ENCODE data around the gene PEX26. TPM values are rescaled to one million over a fixed set of nuclear protein-coding genes. Genes with fewer than 3 reads are reported as not detected.
A peak's percentile ranks its signal among the peaks of the same experiment; 100 is the strongest.

Gene PEX26
- total and polyA plus RNA-seq, 2 experiments from 2014 or later, result 4.0 to 48.9 TPM

DNA sequence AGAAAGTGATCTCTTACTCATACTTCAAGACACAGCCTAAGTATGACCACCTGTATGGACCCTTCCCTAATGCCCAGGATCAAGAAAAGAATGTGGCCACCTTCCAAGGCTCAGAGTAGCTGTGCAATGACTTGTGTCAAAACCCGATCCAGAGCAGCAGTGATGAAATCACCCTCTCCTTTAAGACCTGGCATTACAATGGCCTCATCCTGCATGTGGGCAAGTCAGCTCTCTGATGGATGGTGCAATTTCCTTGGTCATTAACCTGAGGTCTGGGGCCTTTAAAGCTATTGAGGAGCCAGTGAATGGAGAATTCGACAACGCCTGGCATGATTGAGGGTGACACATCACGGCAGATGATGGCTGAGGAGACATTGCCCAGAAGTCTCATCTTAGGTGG is 23.7 kb downstream of the PEX26 start:
- Histone ChIP-seq H3K27ac (ENCODE audit: low read depth) (no peak overlapping the region), H2AFZ (no peak overlapping the region), H3K4me3 (no peak overlapping the region), H4K20me1 (replicated peaks; ENCODE audit: insufficient read depth) (no peaks in the 10 kb centered on the region), H3K27me3 (ENCODE audit: insufficient read depth) (no peaks in the 10 kb centered on the region), H3F3A (replicated peaks; ENCODE audit: low read depth) (no peaks in the 10 kb centered on the region), H3K9me2 (ENCODE audit: insufficient read depth) (no peaks in the 10 kb centered on the region), H3K36me3 (ENCODE audit: insufficient read depth) (no peaks in the 10 kb centered on the region), H3K4me2 (no peak overlapping the region), H3K79me2 (replicated peaks; ENCODE audit: insufficient read depth) (no peaks in the 10 kb centered on the region), H3K4me1 (ENCODE audit: insufficient read depth) (no peaks in the 10 kb centered on the region)
- no peak for DNase-seq (ENCODE audit: low spot score)
- H3K9me3 Mint-ChIP-seq, result peaks cover 18% of the 10 kb centered on the region
- H3K4me3 Mint-ChIP-seq, result no peak overlapping the region
- ATAC-seq, result no peak
- TF ChIP-seq EZH2phosphoT487 (IDR thresholded peaks at IDR 0.05; ENCODE audit: unreplicated experiment) (no peak), POLR2AphosphoS5 (IDR thresholded peaks at IDR 0.05; ENCODE audit: low read depth) (no peak), EZH2 (IDR thresholded peaks at IDR 0.05; ENCODE audit: low read depth, unreplicated experiment) (no peak), ZNF331 (CRISPR knock-in tag; IDR thresholded peaks at IDR 0.05; ENCODE audit: low read depth) (no peak)
- H3K27ac Mint-ChIP-seq, result peak overlapping the region; percentile 10; the same call in 1 of the 2 replicates
- peaks cover 7% of the 10 kb centered on the region for H3K27me3 Mint-ChIP-seq (ENCODE audit: insufficient read depth, low read depth, poor library complexity)
- H3K36me3 Mint-ChIP-seq (ENCODE audit: low read depth), result peaks cover 17% of the 10 kb centered on the region
- H3K4me1 Mint-ChIP-seq, result no peaks in the 10 kb centered on the region

DNA sequence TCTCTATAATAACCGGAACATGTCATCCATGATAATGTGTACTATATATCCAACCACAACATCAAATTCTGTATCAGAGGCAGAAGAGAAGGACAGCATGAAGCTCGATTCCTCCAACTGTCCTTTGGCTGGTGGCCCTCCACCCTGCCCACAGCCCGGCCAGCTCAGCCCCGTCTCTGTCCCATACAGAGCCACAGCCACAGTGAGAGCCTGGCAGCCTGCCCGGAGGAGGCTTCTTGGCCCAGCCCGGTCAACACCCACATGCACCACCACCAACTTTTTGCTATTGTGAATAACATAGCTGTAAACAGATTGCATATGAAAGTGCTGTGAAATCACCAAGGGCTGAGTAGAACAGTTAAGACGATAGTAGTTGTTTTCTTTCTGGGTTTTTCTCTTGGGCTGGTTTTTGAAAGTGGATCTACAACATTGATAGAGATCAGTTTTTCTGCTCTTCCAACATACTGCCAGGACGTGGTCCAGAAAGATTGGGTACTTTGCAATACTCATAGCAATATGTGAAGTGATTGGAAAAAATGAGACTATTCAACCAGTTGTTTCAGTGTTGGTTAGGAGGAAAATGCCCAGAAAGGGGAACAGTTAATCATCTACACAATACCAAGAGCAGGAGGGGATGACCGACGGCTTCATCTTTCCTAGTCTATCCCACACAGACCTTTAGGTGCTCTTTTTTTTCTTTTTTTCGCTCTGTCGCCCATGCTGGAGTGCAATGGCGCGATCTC is 25.9 kb downstream of the PEX26 start:
- Histone ChIP-seq H3K4me3 (no peak overlapping the region), H4K20me1 (replicated peaks; ENCODE audit: insufficient read depth) (no peaks in the 10 kb centered on the region), H2AFZ (no peak overlapping the region), H3K36me3 (ENCODE audit: insufficient read depth) (no peaks in the 10 kb centered on the region), H3K4me2 (no peak overlapping the region), H3K79me2 (replicated peaks; ENCODE audit: insufficient read depth) (no peaks in the 10 kb centered on the region), H3K9me2 (ENCODE audit: insufficient read depth) (no peaks in the 10 kb centered on the region), H3K27ac (ENCODE audit: low read depth) (no peak overlapping the region), H3K27me3 (ENCODE audit: insufficient read depth) (peaks cover 8% of the 10 kb centered on the region; the same call in 1 of the 2 replicates), H3F3A (replicated peaks; ENCODE audit: low read depth) (no peaks in the 10 kb centered on the region), H3K4me1 (ENCODE audit: insufficient read depth) (no peaks in the 10 kb centered on the region)
- no peak for ATAC-seq
- H3K27me3 Mint-ChIP-seq (ENCODE audit: insufficient read depth, low read depth, poor library complexity), result peaks cover 9% of the 10 kb centered on the region
- no peak for DNase-seq (ENCODE audit: low spot score)
- H3K27ac Mint-ChIP-seq, result no peak overlapping the region
- H3K4me1 Mint-ChIP-seq, result no peaks in the 10 kb centered on the region
- H3K9me3 Mint-ChIP-seq, result peaks cover 32% of the 10 kb centered on the region
- H3K36me3 Mint-ChIP-seq (ENCODE audit: low read depth), result peaks cover 19% of the 10 kb centered on the region
- no peak overlapping the region for H3K4me3 Mint-ChIP-seq
- TF ChIP-seq, protein P1, sequence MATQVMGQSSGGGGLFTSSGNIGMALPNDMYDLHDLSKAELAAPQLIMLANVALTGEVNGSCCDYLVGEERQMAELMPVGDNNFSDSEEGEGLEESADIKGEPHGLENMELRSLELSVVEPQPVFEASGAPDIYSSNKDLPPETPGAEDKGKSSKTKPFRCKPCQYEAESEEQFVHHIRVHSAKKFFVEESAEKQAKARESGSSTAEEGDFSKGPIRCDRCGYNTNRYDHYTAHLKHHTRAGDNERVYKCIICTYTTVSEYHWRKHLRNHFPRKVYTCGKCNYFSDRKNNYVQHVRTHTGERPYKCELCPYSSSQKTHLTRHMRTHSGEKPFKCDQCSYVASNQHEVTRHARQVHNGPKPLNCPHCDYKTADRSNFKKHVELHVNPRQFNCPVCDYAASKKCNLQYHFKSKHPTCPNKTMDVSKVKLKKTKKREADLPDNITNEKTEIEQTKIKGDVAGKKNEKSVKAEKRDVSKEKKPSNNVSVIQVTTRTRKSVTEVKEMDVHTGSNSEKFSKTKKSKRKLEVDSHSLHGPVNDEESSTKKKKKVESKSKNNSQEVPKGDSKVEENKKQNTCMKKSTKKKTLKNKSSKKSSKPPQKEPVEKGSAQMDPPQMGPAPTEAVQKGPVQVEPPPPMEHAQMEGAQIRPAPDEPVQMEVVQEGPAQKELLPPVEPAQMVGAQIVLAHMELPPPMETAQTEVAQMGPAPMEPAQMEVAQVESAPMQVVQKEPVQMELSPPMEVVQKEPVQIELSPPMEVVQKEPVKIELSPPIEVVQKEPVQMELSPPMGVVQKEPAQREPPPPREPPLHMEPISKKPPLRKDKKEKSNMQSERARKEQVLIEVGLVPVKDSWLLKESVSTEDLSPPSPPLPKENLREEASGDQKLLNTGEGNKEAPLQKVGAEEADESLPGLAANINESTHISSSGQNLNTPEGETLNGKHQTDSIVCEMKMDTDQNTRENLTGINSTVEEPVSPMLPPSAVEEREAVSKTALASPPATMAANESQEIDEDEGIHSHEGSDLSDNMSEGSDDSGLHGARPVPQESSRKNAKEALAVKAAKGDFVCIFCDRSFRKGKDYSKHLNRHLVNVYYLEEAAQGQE (IDR thresholded peaks at IDR 0.05; ENCODE audit: unreplicated experiment), result no peak
- TF ChIP-seq NANOG (IDR thresholded peaks at IDR 0.05; ENCODE audit: borderline replicate concordance) (no peak), JUNB (IDR thresholded peaks at IDR 0.05; ENCODE audit: unreplicated experiment) (no peak), EZH2 (IDR thresholded peaks at IDR 0.05; ENCODE audit: low read depth, unreplicated experiment) (no peak), STAT1 (IDR thresholded peaks at IDR 0.05; ENCODE audit: unreplicated experiment) (no peak), ZNF114 (CRISPR knock-in tag; IDR thresholded peaks at IDR 0.05) (no peak), EZH2phosphoT487 (IDR thresholded peaks at IDR 0.05; ENCODE audit: unreplicated experiment) (no peak)
- TF ChIP-seq, protein P2, sequence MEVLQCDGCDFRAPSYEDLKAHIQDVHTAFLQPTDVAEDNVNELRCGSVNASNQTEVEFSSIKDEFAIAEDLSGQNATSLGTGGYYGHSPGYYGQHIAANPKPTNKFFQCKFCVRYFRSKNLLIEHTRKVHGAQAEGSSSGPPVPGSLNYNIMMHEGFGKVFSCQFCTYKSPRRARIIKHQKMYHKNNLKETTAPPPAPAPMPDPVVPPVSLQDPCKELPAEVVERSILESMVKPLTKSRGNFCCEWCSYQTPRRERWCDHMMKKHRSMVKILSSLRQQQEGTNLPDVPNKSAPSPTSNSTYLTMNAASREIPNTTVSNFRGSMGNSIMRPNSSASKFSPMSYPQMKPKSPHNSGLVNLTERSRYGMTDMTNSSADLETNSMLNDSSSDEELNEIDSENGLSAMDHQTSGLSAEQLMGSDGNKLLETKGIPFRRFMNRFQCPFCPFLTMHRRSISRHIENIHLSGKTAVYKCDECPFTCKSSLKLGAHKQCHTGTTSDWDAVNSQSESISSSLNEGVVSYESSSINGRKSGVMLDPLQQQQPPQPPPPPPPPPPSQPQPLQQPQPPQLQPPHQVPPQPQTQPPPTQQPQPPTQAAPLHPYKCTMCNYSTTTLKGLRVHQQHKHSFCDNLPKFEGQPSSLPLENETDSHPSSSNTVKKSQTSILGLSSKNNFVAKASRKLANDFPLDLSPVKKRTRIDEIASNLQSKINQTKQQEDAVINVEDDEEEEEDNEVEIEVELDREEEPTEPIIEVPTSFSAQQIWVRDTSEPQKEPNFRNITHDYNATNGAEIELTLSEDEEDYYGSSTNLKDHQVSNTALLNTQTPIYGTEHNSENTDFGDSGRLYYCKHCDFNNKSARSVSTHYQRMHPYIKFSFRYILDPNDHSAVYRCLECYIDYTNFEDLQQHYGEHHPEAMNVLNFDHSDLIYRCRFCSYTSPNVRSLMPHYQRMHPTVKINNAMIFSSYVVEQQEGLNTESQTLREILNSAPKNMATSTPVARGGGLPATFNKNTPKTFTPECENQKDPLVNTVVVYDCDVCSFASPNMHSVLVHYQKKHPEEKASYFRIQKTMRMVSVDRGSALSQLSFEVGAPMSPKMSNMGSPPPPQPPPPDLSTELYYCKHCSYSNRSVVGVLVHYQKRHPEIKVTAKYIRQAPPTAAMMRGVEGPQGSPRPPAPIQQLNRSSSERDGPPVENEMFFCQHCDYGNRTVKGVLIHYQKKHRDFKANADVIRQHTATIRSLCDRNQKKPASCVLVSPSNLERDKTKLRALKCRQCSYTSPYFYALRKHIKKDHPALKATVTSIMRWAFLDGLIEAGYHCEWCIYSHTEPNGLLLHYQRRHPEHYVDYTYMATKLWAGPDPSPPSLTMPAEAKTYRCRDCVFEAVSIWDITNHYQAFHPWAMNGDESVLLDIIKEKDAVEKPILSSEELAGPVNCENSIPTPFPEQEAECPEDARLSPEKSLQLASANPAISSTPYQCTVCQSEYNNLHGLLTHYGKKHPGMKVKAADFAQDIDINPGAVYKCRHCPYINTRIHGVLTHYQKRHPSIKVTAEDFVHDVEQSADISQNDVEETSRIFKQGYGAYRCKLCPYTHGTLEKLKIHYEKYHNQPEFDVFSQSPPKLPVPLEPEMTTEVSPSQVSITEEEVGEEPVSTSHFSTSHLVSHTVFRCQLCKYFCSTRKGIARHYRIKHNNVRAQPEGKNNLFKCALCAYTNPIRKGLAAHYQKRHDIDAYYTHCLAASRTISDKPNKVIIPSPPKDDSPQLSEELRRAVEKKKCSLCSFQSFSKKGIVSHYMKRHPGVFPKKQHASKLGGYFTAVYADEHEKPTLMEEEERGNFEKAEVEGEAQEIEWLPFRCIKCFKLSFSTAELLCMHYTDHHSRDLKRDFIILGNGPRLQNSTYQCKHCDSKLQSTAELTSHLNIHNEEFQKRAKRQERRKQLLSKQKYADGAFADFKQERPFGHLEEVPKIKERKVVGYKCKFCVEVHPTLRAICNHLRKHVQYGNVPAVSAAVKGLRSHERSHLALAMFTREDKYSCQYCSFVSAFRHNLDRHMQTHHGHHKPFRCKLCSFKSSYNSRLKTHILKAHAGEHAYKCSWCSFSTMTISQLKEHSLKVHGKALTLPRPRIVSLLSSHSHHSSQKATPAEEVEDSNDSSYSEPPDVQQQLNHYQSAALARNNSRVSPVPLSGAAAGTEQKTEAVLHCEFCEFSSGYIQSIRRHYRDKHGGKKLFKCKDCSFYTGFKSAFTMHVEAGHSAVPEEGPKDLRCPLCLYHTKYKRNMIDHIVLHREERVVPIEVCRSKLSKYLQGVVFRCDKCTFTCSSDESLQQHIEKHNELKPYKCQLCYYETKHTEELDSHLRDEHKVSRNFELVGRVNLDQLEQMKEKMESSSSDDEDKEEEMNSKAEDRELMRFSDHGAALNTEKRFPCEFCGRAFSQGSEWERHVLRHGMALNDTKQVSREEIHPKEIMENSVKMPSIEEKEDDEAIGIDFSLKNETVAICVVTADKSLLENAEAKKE (CRISPR knock-in tag; IDR thresholded peaks at IDR 0.05), result no peak
- TF ChIP-seq, protein P3, sequence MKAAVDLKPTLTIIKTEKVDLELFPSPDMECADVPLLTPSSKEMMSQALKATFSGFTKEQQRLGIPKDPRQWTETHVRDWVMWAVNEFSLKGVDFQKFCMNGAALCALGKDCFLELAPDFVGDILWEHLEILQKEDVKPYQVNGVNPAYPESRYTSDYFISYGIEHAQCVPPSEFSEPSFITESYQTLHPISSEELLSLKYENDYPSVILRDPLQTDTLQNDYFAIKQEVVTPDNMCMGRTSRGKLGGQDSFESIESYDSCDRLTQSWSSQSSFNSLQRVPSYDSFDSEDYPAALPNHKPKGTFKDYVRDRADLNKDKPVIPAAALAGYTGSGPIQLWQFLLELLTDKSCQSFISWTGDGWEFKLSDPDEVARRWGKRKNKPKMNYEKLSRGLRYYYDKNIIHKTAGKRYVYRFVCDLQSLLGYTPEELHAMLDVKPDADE (IDR thresholded peaks at IDR 0.05), result no peak

Measured in GM23338 (cell line).